Spleen (tissue), 11 donors: Measurements from ENCODE around the gene SLC8A1. TPM values are rescaled to one million over a fixed set of nuclear protein-coding genes. Genes with fewer than 3 reads are reported as not detected.

Source experiments
- DNase-seq: peaks from one replicate; pipeline ENCODE4 v3.0.0-alpha.2; 2020
- H3K27ac ChIP-seq, 8 donors: fragments of 200-600 bp; sonication (generic) in 7 of 8; 1 replicate in 4 of 8; 2 replicates in 4 of 8; pipeline versions ENCODE4 v1.5.0 to v1.8.0; 2016 to 2021; ENCODE audit warnings: inconsistent platforms in 4 of 8, mild to moderate bottlenecking in 4 of 8, moderate library complexity in 1 of 8
- H3K27me3 ChIP-seq, 7 donors: fragments of 200-600 bp; sonication (generic) in 6 of 7; replicated peaks in 1 of 7; 1 replicate in 4 of 7; 2 replicates in 3 of 7; pipeline versions ENCODE4 v1.5.0 to v1.8.0; 2016 to 2021; ENCODE audit warnings: inconsistent platforms in 3 of 7, mild to moderate bottlenecking in 1 of 7
- H3K36me3 ChIP-seq, 6 donors: fragments of 200-600 bp; sonication (generic) in 5 of 6; 1 replicate in 4 of 6; 2 replicates in 2 of 6; pipeline versions ENCODE4 v1.5.0 to v1.8.0; 2016 to 2021; ENCODE audit warnings: inconsistent platforms in 2 of 6
- H3K4me1 ChIP-seq, 6 donors: fragments of 200-600 bp; sonication (generic) in 5 of 6; 1 replicate in 3 of 6; 2 replicates in 3 of 6; pipeline versions ENCODE4 v1.5.0 to v1.8.0; 2016 to 2021; ENCODE audit warnings: inconsistent platforms in 3 of 6
- H3K4me3 ChIP-seq, 8 donors: fragments of 200-600 bp; sonication (generic) in 7 of 8; 1 replicate in 4 of 8; 2 replicates in 4 of 8; pipeline versions ENCODE4 v1.5.0 to v1.8.0; 2016 to 2021; ENCODE audit warnings: inconsistent platforms in 4 of 8, mild to moderate bottlenecking in 4 of 8, moderate library complexity in 2 of 8
- H3K9me3 ChIP-seq, 8 donors: fragments of 200-600 bp; sonication (generic) in 7 of 8; 1 replicate in 4 of 8; 2 replicates in 4 of 8; pipeline versions ENCODE4 v1.5.0 to v1.8.0; 2016 to 2021; ENCODE audit warnings: inconsistent platforms in 4 of 8
- POLR2A ChIP-seq, 3 donors: fragments of 450-650 bp; IDR thresholded peaks; one replicate each; pipeline ENCODE4 v1.5.1; 2017; ENCODE audit warnings: antibody characterized with exemption in 3 of 3, mild to moderate bottlenecking in 1 of 3
- POLR2AphosphoS5 ChIP-seq, 3 donors: sonication (generic); formaldehyde crosslinking; IDR thresholded peaks; one replicate each; pipeline ENCODE4 v1.5.1; 2017; ENCODE audit warnings: antibody characterized with exemption in 3 of 3
- WGBS, 5 donors: extraction: QIAGEN DNeasy Blood & Tissue Kit in 3 of 5; methylation state at CpG; one replicate each; pipeline versions ENCODE4 v1.1.5 to v1.1.7; 2013 to 2018; 5-methylcytosine and 5-hydroxymethylcytosine counted together
- intact Hi-C: fragments of 100-400 bp; cut with DNase I; formaldehyde crosslinking; loops from one replicate; pipeline ENCODE4 v1.15.0; 2023; ENCODE audit warnings: low total_unique reads
- polyA plus RNA-seq, 3 donors: library from polyadenylated mRNA; stranded (reverse); fragments of 200-250 nt; gene quantifications; one replicate each; pipeline ENCODE4 v1.2.1, GENCODE V29; 2013
- total RNA-seq, 7 donors: library from RNA; depleted of rRNA in 3 of 7; stranded (reverse); fragments of >200 nt in 3 of 7; fragmentation: NEBNext Ultra II Directional in 4 of 7; extraction: Animal tissue kit (Norgen Biotek cat#: 25700) in 4 of 7; gene quantifications; one replicate each; pipeline versions ENCODE4 v1.1.0 to v1.2.1, GENCODE V29; 2016 to 2021
- TF ChIP-seq, protein P1 (sequence below), 11 experiments: fragments of 200-600 bp in 7 of 11; fragments of 450-650 bp in 4 of 11; sonication (generic) in 4 of 11; IDR thresholded peaks in 8 of 11; conservative IDR thresholded peaks in 3 of 11; 1 replicate in 7 of 11; 2 replicates in 4 of 11; pipeline versions ENCODE4 v1.4.0 to v1.8.0; 2016 to 2021; ENCODE audit warnings: antibody characterized with exemption in 11 of 11, inconsistent platforms in 4 of 11, mild to moderate bottlenecking in 1 of 11
- donor health status: healthy with polysubstance abuse.
- donor health status: DM: no; HTN: no; CAD: no; lungs with moderate emphysema.
- donor health status: DM: no; HTN: no; CAD: no.
- donor health status: Bipolar disorder and iron deficiency.
- donor health status: healthy.
- donor health status: DM: no; HTN: no; CAD: no.
- donor health status: DM: yes; HTN: yes; CAD: no.

Gene SLC8A1
- total and polyA plus RNA-seq, 10 donors: 0.36 to 86.0 (median 58.3) TPM

DNA sequence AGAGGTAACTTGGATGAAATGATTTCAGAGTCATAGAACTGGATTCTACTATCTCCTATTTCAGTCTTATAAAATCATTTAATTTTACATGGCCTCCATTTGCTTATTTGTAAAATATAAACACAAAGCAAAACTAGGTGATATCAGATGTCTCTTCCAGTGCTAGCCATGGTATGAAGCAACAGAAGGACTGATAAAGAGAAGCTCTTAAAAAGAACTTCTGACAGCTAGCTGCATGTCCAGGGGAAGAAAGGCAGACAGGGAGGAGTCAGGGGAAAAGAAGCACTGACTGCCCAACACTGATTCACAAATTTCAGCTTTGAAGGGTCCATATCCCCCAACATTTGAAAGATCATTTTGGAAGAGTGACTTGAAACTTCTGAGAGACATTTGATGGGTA is 6.4 kb downstream of the SLC8A1 start:
- peaks cover 0 to 5% (median 0%) of the 10 kb centered on the region in 6 donors for H3K36me3 ChIP-seq
- intact Hi-C loops: no loop called here
- H3K9me3 ChIP-seq: no peaks in the 10 kb centered on the region
- no peak for DNase-seq
- H3K27ac ChIP-seq: no peak overlapping the region
- H3K4me3 ChIP-seq: no peak overlapping the region
- TF ChIP-seq POLR2AphosphoS5 (IDR thresholded peaks at IDR 0.05) (no peak), POLR2A (IDR thresholded peaks at IDR 0.05) (no peak)
- TF ChIP-seq, protein P1, sequence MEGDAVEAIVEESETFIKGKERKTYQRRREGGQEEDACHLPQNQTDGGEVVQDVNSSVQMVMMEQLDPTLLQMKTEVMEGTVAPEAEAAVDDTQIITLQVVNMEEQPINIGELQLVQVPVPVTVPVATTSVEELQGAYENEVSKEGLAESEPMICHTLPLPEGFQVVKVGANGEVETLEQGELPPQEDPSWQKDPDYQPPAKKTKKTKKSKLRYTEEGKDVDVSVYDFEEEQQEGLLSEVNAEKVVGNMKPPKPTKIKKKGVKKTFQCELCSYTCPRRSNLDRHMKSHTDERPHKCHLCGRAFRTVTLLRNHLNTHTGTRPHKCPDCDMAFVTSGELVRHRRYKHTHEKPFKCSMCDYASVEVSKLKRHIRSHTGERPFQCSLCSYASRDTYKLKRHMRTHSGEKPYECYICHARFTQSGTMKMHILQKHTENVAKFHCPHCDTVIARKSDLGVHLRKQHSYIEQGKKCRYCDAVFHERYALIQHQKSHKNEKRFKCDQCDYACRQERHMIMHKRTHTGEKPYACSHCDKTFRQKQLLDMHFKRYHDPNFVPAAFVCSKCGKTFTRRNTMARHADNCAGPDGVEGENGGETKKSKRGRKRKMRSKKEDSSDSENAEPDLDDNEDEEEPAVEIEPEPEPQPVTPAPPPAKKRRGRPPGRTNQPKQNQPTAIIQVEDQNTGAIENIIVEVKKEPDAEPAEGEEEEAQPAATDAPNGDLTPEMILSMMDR (IDR thresholded peaks at IDR 0.05 in 8 of 11, conservative IDR thresholded peaks at IDR 0.05 in 3 of 11): no peak
- peaks cover 0 to 41% (median 5%) of the 10 kb centered on the region in 6 donors for H3K4me1 ChIP-seq
- peaks cover 0 to 6% (median 0%) of the 10 kb centered on the region in 7 donors for H3K27me3 ChIP-seq

DNA sequence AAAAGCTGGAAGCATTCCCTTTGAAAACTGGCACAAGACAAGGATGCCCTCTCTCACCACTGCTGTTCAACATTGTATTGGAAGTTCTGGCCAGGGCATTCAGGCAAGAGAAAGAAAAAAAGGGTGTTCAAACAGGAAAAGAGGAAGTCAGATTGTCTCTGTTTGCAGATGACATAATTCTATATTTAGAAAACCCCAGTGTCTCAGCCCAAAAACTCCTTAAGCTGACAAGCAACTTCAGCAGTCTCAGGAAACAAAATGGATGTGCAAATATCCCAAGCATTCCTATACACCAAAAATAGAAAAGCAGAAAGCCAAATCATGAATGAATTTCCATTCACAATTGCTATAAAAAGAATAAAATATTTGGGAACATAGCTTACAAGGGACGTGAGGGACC is 11.1 kb downstream of the SLC8A1 start:
- Histone ChIP-seq H3K27ac (peak overlapping the region in 2 of 8 donors; percentile 15 to 34), H3K27me3 (no peaks in the 10 kb centered on the region), H3K36me3 (no peaks in the 10 kb centered on the region), H3K4me3 (no peak overlapping the region), H3K4me1 (peaks cover 0 to 16% (median 0%) of the 10 kb centered on the region in 6 donors), H3K9me3 (no peaks in the 10 kb centered on the region)
- intact Hi-C loops: no loop called here
- DNase-seq: no peak
- TF ChIP-seq POLR2AphosphoS5 (IDR thresholded peaks at IDR 0.05): no peak
- TF ChIP-seq, protein P1 (IDR thresholded peaks at IDR 0.05 in 8 of 11, conservative IDR thresholded peaks at IDR 0.05 in 3 of 11): no peak
- no peak for TF ChIP-seq POLR2A (IDR thresholded peaks at IDR 0.05)
- WGBS, 5 donors: 25 to 55% (median 41%) methylated on average over 1 of the region's 1 CpG

DNA sequence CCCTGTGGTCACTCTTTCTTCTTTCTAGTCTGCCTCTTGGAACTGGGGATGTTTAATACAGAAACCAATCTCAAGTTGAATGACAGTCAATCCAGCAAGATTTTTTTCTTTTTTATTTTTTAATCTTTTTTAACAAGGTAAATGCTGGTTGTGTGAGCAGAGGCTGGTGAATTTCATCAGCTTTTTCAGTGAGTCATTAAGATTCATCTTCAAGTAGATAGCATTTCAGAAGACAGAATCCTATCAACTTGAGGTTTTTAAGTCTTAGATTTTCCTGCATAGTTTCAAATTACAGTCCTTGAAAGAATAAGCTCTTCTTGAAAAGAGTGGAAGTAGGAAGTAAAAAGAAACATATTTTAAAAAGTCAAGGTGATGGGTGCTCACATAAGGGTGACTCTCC is 12.4 kb downstream of the SLC8A1 start:
- H3K27ac ChIP-seq: no peak overlapping the region
- TF ChIP-seq, protein P1 (IDR thresholded peaks at IDR 0.05 in 8 of 11, conservative IDR thresholded peaks at IDR 0.05 in 3 of 11): no peak
- TF ChIP-seq POLR2AphosphoS5 (IDR thresholded peaks at IDR 0.05) (no peak), POLR2A (IDR thresholded peaks at IDR 0.05) (no peak)
- H3K9me3 ChIP-seq: no peaks in the 10 kb centered on the region
- no peaks in the 10 kb centered on the region for H3K27me3 ChIP-seq
- H3K4me1 ChIP-seq: peaks cover 0 to 25% (median 2%) of the 10 kb centered on the region in 6 donors
- no peak overlapping the region for H3K4me3 ChIP-seq
- H3K36me3 ChIP-seq: no peaks in the 10 kb centered on the region
- DNase-seq: no peak
- intact Hi-C loops: no loop called here

DNA sequence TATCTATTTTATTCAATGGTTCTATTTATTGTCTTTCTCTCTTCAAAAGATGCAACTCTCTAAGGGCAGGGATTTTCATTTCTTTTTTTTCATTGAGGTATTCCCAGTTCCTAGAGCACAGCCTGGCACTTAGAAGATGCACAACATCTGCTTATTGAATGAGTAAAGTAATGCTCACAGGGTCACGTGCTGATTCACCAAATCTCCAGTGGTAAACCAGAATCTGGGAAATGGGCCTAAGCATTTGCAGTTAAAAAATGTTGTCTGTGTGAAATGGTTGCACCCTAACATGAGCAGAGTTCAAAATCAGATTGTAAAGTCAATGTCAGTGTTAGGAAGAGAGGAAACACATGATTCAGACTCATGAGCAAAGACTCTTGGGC is 15.8 kb downstream of the SLC8A1 start:
- 37 to 97% (median 75%) methylated on average over 1 of the region's 1 CpG for WGBS, 5 donors
- no peak overlapping the region for H3K4me3 ChIP-seq
- H3K9me3 ChIP-seq: no peaks in the 10 kb centered on the region
- H3K27ac ChIP-seq: peak overlapping the region in 1 of 8 donors; percentile 45
- DNase-seq: no peak
- intact Hi-C loops: no loop called here
- TF ChIP-seq POLR2AphosphoS5 (IDR thresholded peaks at IDR 0.05) (no peak), POLR2A (IDR thresholded peaks at IDR 0.05) (no peak)
- TF ChIP-seq, protein P1 (IDR thresholded peaks at IDR 0.05 in 8 of 11, conservative IDR thresholded peaks at IDR 0.05 in 3 of 11): no peak
- no peaks in the 10 kb centered on the region for H3K36me3 ChIP-seq
- H3K27me3 ChIP-seq: no peaks in the 10 kb centered on the region
- H3K4me1 ChIP-seq: peaks cover 0 to 35% (median 2%) of the 10 kb centered on the region in 6 donors
